GM23338 (cell line): ENCODE measurements around the gene EVL.

ENCODE experiments used
- EZH2 ChIP-seq: fragments of 200-600 bp; sonication (generic); IDR thresholded peaks from one replicate; pipeline ENCODE4 v1.8.0; 2017; ENCODE audit warnings: antibody characterized with exemption, mild to moderate bottlenecking, low read depth; ENCODE audit not compliant: unreplicated experiment
- EZH2phosphoT487 ChIP-seq: fragments of 200-600 bp; sonication (generic); IDR thresholded peaks from one replicate; pipeline ENCODE4 v1.8.1; 2018; ENCODE audit warnings: antibody characterized with exemption; ENCODE audit not compliant: unreplicated experiment
- POLR2AphosphoS5 ChIP-seq: IDR thresholded peaks from 2 replicates; pipeline ENCODE4 v1.6.1; 2016; ENCODE audit warnings: antibody characterized with exemption, low read depth
- TF ChIP-seq, protein P1 (sequence below), 2 experiments: fragments of 200-600 bp in 1 of 2; sonication (generic) in 1 of 2; conservative IDR thresholded peaks; 2 replicates each; pipeline versions ENCODE4 v1.5.1 to v1.6.1; 2016 to 2017; ENCODE audit warnings: antibody characterized with exemption in 2 of 2, low read depth in 2 of 2, mild to moderate bottlenecking in 2 of 2, moderate library complexity in 1 of 2

DNA sequence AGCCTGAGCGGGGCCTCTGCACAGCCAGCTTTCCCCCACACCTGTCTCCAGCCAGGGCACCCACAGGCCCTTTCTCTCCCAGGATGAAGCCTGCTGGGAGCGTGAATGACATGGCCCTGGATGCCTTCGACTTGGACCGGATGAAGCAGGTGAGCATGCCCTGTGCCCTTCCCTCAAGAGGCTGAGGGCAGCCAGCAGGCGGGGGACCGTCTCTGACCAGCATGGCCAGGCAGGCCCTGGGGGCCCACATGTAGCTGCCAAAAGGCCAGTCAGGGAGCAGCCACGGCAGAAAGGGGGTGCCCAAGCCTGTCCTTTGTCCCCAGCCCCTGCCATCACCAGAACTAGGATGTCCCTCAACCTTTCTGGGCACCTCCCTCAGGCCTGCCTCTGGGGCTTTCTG is 75.9 kb downstream of the EVL start:
- TF ChIP-seq POLR2AphosphoS5 (no peak), EZH2phosphoT487 (no peak), EZH2 (no peak)
- TF ChIP-seq, protein P1, sequence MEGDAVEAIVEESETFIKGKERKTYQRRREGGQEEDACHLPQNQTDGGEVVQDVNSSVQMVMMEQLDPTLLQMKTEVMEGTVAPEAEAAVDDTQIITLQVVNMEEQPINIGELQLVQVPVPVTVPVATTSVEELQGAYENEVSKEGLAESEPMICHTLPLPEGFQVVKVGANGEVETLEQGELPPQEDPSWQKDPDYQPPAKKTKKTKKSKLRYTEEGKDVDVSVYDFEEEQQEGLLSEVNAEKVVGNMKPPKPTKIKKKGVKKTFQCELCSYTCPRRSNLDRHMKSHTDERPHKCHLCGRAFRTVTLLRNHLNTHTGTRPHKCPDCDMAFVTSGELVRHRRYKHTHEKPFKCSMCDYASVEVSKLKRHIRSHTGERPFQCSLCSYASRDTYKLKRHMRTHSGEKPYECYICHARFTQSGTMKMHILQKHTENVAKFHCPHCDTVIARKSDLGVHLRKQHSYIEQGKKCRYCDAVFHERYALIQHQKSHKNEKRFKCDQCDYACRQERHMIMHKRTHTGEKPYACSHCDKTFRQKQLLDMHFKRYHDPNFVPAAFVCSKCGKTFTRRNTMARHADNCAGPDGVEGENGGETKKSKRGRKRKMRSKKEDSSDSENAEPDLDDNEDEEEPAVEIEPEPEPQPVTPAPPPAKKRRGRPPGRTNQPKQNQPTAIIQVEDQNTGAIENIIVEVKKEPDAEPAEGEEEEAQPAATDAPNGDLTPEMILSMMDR (conservative IDR thresholded peaks at IDR 0.05; ENCODE audit: low read depth in 2 of 2): no peak
